ENCODE measurements around the gene CD82.
"Not testable (repeated sequence)": the region's sequence is repeated elsewhere in the genome, so short reads cannot be mapped to it uniquely, and the experiment has no call there.

Gene CD82

DNA sequence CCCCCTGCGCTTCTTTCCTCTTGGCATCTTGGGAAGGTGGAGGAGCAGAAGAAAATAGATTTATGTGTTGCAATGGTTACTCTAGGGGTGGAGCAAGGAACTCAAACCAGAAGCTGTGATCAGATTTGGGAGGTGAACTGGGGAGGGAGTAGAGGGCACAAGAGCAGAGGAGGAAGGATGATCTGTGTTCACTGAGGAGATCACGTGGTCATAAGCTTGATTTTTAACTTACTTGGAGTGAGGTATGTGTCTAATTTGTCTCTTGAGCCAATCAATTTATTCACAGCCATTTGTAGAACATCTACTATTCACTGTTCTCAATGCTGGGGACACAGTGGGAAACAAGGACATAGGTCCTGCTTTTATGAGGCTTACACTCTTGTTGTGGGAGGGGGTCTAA, 24.8 kb upstream of the CD82 start:
- no peak for TF ChIP-seq CTCF (IDR thresholded peaks at IDR 0.05; ENCODE audit: low read depth, low read length, missing control alignments)
- no peak for DNase-seq (ENCODE audit: extremely low read depth, low read depth)
- no peak overlapping the region for H3K4me3 ChIP-seq (replicated peaks; ENCODE audit: low read depth, low read length)

- H3K4me3 ChIP-seq (replicated peaks; ENCODE audit: low read depth, low read length), result no peak overlapping the region
- DNase-seq (ENCODE audit: extremely low read depth, low read depth), result no peak
- TF ChIP-seq CTCF (IDR thresholded peaks at IDR 0.05; ENCODE audit: low read depth, low read length, missing control alignments), result no peak
Measured at GRCh38 chr11:44542372-44542771, 23.1 kb upstream of the CD82 start.

DNA sequence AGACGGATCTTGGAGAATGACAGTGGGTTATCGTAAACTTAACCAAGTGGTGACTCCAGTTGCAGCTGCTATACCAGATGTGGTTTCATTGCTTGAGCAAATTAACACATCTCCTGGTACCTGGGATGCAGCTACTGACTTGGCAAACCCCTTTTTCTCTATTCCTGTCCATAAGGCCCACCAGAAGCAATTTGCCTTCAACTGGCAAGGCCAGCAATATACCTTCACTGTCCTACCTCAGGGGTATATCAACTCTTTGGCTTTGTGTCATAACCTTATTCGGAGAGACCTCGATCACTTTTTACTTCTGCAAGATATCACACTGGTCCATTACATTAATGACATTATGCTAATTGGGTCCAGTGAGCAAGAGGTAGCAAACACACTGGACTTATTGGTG, 18.5 kb upstream of the CD82 start:
- not testable (repeated sequence) for DNase-seq (ENCODE audit: extremely low read depth, low read depth); H3K4me3 ChIP-seq (replicated peaks; ENCODE audit: low read depth, low read length)

- not testable (repeated sequence) for H3K4me3 ChIP-seq (replicated peaks; ENCODE audit: low read depth, low read length); DNase-seq (ENCODE audit: extremely low read depth, low read depth)
Measured at GRCh38 chr11:44547534-44547933, 17.9 kb upstream of the CD82 start.

- H3K4me3 ChIP-seq (replicated peaks; ENCODE audit: low read depth, low read length), result no peak overlapping the region
- no peak for TF ChIP-seq CTCF (IDR thresholded peaks at IDR 0.05; ENCODE audit: low read depth, low read length, missing control alignments)
- DNase-seq (ENCODE audit: extremely low read depth, low read depth), result no peak
Measured at GRCh38 chr11:44548032-44548695, 17.3 kb upstream of the CD82 start.

DNA sequence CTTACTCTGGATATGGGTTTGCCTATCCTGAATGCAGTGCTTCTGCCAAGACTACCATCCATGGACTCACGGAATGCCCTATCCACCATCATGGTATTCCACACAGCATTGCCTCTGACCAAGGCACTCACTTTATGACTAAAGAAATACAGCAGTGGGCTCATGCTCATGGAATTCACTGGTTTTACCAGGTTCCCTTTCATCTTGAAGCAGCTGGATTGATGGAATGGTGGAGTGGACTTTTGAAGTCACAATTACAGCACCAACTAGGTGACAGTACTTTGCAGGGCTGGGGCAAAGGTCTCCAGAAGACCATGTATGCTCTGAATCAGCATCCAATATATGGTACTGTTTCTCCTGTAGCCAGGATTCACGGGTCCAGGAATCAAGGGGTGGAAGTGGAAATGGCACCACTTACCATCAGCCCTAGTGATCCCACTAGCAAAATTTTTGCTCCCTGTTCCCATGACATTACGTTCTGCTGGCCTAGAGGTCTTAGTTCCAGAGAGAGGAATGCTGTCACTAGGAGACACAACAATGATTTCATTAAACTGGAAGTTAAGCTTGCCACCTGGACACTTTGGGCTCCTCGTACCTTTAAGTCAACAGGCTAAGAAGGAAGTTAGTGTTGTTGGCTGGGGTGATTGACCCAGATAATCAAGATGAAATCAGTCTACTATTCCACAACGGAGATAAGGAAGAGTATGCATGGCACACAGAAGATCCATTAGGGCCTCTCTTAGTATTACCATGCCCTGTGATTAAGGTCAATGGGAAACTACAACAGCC, 16.3 kb upstream of the CD82 start:
- not testable (repeated sequence) for DNase-seq (ENCODE audit: extremely low read depth, low read depth); H3K4me3 ChIP-seq (replicated peaks; ENCODE audit: low read depth, low read length)

- no peak for DNase-seq (ENCODE audit: extremely low read depth, low read depth)
Measured at GRCh38 chr11:44550123-44550522, 15.3 kb upstream of the CD82 start.

More at GRCh38 chr11:44550123-44550522, 15.3 kb upstream of the CD82 start:
- H3K4me3 ChIP-seq (replicated peaks; ENCODE audit: low read depth, low read length), result no peak overlapping the region
- no peak for TF ChIP-seq CTCF (IDR thresholded peaks at IDR 0.05; ENCODE audit: low read depth, low read length, missing control alignments)

Data from HFF-Myc (cell line).